GM21381 (cell line): ENCODE results near the gene DAAM2.

Experiments used
- ATAC-seq: cut with Tn5 transposase; IDR thresholded peaks from one replicate; pipeline ENCODE4 v1.9.1; 2021; ENCODE audit warnings: mild to moderate bottlenecking, moderate library complexity; ENCODE audit not compliant: unreplicated experiment

Gene DAAM2

DNA sequence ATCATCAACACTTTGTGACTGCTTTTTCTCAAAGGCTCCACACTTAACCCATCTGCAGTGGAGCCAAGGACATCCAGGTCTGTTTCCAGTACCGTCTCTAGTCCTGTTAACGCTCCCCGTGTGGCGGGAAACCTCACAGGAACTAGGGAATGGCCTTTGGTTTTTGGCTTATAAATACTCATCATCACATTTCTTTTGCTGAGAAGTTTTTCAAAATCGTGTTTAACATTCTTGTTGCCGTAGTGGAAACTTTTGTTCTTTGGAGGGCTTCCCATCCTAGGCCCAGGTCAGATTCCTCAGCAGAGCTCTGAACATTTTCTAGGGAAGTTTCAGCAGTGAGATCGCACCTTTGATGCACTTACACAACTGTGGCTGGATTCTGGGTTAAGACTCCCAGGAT, 24.6 kb downstream of the DAAM2 start:
- no peak for ATAC-seq

DNA sequence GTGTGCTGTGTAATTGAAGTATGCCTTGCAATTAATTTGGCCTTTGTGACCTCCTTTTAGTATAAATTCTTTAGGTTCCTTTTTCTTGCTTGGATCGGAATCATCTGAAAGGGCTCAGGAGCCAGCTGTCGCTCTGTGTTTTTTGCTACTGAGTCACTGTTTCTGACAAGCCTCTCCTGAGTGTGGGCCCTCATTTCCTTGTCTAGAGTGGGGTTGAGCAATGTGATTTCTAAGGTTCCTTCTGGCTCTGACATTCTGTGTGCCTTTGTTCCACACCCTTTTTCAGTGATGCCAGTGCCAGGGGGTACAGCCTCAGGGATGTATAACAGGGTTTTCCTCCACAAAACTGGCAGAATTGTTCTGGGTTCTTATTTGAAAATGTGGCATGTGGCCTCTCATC, 26.5 kb downstream of the DAAM2 start:
- no peak for ATAC-seq

- ATAC-seq: no peak
Measured at GRCh38 chr6:39819228-39819627, 27.1 kb downstream of the DAAM2 start.

GRCh38 chr6:39819676-39820075, 27.5 kb downstream of the DAAM2 start:
- ATAC-seq: no peak

DNA sequence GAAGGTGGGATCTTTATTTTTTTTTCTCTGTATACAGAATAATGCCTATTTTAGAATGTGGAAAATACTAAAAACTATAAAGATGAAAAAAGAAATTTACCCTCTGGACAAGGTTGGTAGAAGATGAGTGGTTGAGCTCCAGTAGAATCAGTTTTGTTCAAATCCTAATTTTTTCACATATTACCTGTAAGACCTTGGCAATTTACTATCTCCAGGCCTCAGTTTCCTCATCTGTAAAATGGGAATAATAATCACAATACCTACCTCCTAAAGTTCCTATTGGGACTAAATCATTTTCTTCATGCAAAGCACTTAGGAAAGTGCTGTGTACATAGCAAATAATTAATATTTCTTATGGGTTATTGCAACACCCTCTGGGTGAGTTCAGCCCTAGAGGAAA, 28.4 kb downstream of the DAAM2 start:
- no peak for ATAC-seq

DNA sequence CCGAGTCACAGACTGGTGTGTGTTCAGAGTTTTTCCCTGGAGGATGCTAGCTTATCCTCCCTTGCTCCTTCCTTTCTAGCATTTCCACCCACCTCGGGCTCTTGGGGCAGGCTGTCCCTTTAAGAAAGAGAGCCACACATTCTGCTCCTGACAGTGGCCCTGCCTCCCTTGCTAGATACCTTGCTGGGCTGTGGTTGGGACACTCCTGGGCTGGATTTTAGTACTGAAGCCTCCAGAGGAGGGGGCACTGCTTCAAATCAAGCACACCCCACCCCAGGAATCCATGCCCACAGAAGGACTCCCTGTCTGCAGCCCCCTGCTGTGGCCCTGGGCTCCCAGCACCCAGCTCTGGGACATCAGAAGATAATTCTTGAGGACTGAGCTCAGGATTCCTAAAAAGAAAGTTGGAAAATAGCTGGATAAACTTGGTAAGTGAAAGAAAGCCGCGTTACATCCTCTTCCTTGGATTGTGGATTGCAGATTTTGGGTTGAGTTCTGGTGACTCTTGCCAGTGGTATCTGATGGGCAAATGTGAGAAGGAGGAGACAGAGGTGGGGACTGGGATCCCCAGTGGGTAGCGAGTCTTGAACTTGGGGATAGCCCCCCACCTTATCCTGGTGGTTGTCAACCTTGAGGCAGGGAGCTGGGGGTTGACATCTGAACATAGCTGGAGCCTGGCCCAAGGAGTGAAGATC, 29.0 kb downstream of the DAAM2 start:
- ATAC-seq: no peak

DNA sequence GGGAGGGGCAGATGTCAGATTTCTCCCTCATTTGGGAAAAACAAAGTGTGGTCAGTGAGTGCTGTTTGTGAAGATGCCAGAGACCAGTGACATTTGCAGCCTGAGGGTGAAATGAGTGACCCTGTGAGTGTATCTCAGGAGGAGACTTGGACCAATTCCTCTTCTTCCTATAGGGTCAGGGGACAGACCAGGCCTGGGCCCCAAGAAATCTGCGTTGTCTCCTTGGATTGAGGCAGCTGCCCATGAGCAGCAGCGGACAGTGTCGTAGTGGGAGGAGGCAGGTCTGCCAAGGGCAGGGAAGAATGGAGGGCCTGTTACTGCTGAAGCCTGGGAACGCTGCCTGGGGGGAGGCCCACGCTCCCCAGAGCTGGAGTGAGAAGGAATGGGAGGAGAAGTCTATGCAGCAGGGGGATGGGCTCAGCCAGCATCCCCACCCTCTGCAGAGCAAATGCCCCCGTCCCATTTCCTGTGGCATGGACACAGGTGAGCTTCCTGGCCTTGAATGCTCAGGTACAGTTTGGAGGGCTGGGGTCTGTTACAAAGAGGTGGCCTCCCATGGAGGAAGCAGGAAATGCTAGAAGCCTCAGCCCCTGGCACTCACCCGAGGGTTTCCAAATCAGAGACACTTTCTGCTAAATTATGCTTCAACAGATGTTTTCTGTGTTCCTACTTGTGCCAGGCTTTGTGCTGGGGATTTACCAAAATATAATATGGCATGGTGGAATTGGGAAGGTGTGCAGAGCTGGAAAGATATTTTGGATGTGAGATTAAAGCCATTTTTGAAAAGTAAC, 29.8 kb downstream of the DAAM2 start:
- no peak for ATAC-seq

GRCh38 chr6:39822846-39823815, 31.0 kb downstream of the DAAM2 start:
- ATAC-seq: no peak

- ATAC-seq: no peak
Measured at GRCh38 chr6:39824030-39824926, 32.1 kb downstream of the DAAM2 start.

GRCh38 chr6:39829331-39829730, 37.2 kb downstream of the DAAM2 start:
- no peak for ATAC-seq

DNA sequence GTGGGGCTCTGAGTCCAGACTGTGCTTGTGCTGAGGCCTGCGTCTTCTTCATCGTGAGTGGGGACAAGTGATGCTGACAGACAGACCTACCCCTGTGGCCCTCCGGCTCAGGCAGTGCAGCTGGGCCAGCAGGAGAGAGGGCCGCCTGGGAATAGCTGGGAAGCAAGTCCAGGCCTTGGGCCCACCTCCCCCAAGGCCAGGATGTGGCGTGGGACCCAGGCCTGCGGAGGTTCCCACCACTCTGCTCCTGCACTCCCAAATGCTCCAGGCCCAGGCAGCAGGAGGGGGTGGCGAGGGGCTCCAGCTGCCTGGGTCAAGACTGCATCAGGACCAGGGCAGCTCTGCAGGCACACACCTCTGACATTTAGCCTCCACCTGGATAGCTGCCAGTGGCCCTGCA, 38.3 kb downstream of the DAAM2 start:
- no peak for ATAC-seq

DNA sequence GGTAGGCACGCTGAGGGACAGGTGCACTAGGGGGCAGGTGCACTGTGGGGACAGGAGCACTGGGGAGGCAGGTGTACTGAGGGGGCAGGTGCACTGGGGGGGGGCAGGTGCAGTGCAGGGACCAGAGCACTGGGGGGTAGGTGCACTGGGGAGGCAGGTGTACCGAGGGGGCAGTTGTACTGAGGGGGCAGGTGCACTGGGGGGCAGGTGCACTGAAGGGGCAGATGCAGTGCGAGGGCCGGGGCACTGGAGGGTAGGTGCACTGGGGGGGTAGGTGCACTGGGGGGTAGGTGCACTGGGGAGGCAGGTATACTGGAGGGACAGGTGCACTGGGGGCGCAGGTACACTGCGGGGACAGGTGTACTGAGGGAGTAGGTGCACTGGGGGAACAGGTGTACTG, 39.5 kb downstream of the DAAM2 start:
- no peak for ATAC-seq

GRCh38 chr6:39834278-39834677, 42.1 kb downstream of the DAAM2 start:
- ATAC-seq: no peak

- no peak for ATAC-seq
Measured at GRCh38 chr6:39834866-39835265, 42.7 kb downstream of the DAAM2 start.

DNA sequence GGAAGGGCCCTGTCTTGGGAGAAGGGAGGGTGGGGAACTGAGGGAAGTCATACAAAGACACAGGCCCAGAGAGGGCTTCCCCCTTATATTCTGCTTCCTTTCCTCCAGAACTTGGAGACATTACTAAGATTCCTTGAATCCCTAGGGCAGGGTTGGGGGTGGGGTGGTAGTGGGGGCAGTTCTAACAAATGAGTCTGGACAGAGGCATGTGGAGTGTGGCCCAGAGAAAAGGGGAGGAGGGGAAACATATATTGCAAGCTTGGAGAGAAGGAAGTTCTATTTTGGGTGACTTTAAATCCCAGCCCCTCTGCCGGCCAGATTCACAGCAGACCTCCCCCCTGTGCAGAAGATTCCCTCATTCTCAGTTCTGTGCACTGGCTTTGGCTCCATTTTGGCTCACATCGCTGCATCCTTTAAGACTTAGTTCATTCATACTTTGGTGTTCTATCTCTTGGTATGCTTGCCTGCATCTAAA, 43.7 kb downstream of the DAAM2 start:
- no peak for ATAC-seq

- no peak for ATAC-seq
Measured at GRCh38 chr6:39836606-39837005, 44.4 kb downstream of the DAAM2 start.

- no peak for ATAC-seq
Measured at GRCh38 chr6:39839445-39839844, 47.3 kb downstream of the DAAM2 start.

- no peak for ATAC-seq
Measured at GRCh38 chr6:39840781-39841180, 48.6 kb downstream of the DAAM2 start.

DNA sequence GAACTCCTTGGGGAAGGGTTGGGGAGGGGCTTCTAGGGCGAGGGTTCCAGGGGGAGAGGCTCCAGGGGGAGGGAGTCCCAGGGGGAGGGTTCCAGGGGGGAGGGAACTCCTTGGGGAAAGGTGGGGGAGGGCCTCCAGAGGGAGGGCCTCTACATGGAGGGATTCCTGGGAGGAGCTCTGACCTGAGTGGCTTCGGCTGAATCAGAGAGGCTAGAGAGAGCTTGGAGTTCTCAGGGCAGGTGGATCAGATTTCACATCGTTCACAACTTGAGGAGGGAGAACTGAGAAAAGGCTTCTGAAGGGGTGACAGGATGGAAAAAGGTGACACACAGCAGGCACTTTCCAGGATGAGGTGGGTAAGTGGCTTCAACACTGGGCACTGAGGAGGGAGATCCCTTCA, 49.1 kb downstream of the DAAM2 start:
- no peak for ATAC-seq

DNA sequence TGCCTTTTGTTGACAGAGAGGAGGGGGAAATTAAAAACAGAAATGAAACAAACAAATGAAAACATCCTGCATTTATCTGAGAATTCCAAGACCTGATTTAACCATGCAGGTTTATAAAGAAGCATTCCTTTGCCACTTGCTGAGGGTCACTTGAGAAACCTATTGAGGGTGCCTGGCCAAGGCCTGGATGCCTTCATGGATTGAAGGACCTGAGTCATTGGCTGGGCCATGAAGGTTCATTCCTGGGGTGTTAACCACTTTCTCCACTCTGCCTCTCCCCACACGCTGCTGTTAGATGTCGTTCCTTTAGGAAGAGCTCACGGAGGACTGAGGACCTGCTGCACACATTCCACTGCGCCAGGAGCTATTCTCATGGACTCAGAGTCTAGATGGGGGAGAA, 49.7 kb downstream of the DAAM2 start:
- ATAC-seq: no peak
